ENCODE measurements around the gene C19orf53. TPM values are rescaled to one million over a fixed set of nuclear protein-coding genes. Genes with fewer than 3 reads are reported as not detected.
"Not testable (repeated sequence)": the region's sequence is repeated elsewhere in the genome, so short reads cannot be mapped to it uniquely, and the experiment has no call there.

C19orf53 gene
- 100 to 1,000 TPM in 2 of 4 donors, 10 to 100 TPM in 2; 82.6 to 127 (median 107) TPM for polyA plus RNA-seq (ENCODE audit: insufficient read length in 4 of 4)

GRCh38 chr19:13774217-13775191, at the start of gene C19orf53:
TSS of gene C19orf53 (plus strand) at chr19:13774456. CDS start at chr19:13774478, 22 bp downstream.
- peak; percentile 80 to 88 (median 84) for DNase-seq (ENCODE audit: low read depth in 4 of 4, low spot score in 3 of 4)

- DNase-seq (ENCODE audit: low read depth in 4 of 4, low spot score in 3 of 4) = no peak
These were observed 47.9 kb upstream of the C19orf53 start for GRCh38 chr19:13726323-13726722.

- no peak for DNase-seq (ENCODE audit: low read depth in 4 of 4, low spot score in 3 of 4)
These were observed 46.5 kb upstream of the C19orf53 start for GRCh38 chr19:13727798-13728197.

GRCh38 chr19:13729859-13730258, 44.4 kb upstream of the C19orf53 start:
- no peak for DNase-seq (ENCODE audit: low read depth in 4 of 4, low spot score in 3 of 4)

GRCh38 chr19:13731147-13731964, 42.9 kb upstream of the C19orf53 start:
- peak; percentile 90 to 92 (median 91) for DNase-seq (ENCODE audit: low read depth in 4 of 4, low spot score in 3 of 4)

GRCh38 chr19:13732337-13732736, 41.9 kb upstream of the C19orf53 start:
- no peak for DNase-seq (ENCODE audit: low read depth in 4 of 4, low spot score in 3 of 4)

- no peak for DNase-seq (ENCODE audit: low read depth in 4 of 4, low spot score in 3 of 4)
These were observed 39.5 kb upstream of the C19orf53 start for GRCh38 chr19:13734751-13735150.

GRCh38 chr19:13738073-13738472, 36.2 kb upstream of the C19orf53 start:
- DNase-seq (ENCODE audit: low read depth in 4 of 4, low spot score in 3 of 4) = no peak

- no peak for DNase-seq (ENCODE audit: low read depth in 4 of 4, low spot score in 3 of 4)
These were observed 32.4 kb upstream of the C19orf53 start for GRCh38 chr19:13741893-13742292.

- no peak for DNase-seq (ENCODE audit: low read depth in 4 of 4, low spot score in 3 of 4)
These were observed 31.5 kb upstream of the C19orf53 start for GRCh38 chr19:13742756-13743155.

- no peak for DNase-seq (ENCODE audit: low read depth in 4 of 4, low spot score in 3 of 4)
These were observed 30.1 kb upstream of the C19orf53 start for GRCh38 chr19:13744174-13744573.

GRCh38 chr19:13747098-13747453, 27.2 kb upstream of the C19orf53 start:
- DNase-seq (ENCODE audit: low read depth in 4 of 4, low spot score in 3 of 4) = no peak

GRCh38 chr19:13748169-13748828, 26.0 kb upstream of the C19orf53 start:
- no peak for DNase-seq (ENCODE audit: low read depth in 4 of 4, low spot score in 3 of 4)

- no peak for DNase-seq (ENCODE audit: low read depth in 4 of 4, low spot score in 3 of 4)
These were observed 22.8 kb upstream of the C19orf53 start for GRCh38 chr19:13751436-13751835.

- not testable (repeated sequence) for DNase-seq (ENCODE audit: low read depth in 4 of 4, low spot score in 3 of 4)
These were observed 20.6 kb upstream of the C19orf53 start for GRCh38 chr19:13753622-13754021.

GRCh38 chr19:13756210-13756609, 18.0 kb upstream of the C19orf53 start:
- no peak for DNase-seq (ENCODE audit: low read depth in 4 of 4, low spot score in 3 of 4)

GRCh38 chr19:13757805-13758772, 16.2 kb upstream of the C19orf53 start:
- DNase-seq (ENCODE audit: low read depth in 4 of 4, low spot score in 3 of 4) = no peak

GRCh38 chr19:13758795-13759194, 15.5 kb upstream of the C19orf53 start:
- no peak for DNase-seq (ENCODE audit: low read depth in 4 of 4, low spot score in 3 of 4)

- no peak for DNase-seq (ENCODE audit: low read depth in 4 of 4, low spot score in 3 of 4)
These were observed 12.8 kb upstream of the C19orf53 start for GRCh38 chr19:13761423-13761822.

Measured in left renal pelvis (tissue), 4 donors.